H1 (cell line): Measurements from ENCODE around the gene KLHL41. TPM values are rescaled to one million over a fixed set of nuclear protein-coding genes. Genes with fewer than 3 reads are reported as not detected.

Source experiments
- CTCF ChIA-PET: fragments of 300-600 bp; sonication (Branson Sonifier 250); formaldehyde crosslinking; loops from one replicate; lab custom pipeline; 2021; ENCODE audit not compliant: partially characterized antibody; lab: Charles Lee
- POLR2A ChIA-PET: fragments of 300-600 bp; sonication (Branson Sonifier 250); formaldehyde crosslinking; loops from one replicate; lab custom pipeline; 2021; ENCODE audit warnings: inconsistent platforms; ENCODE audit not compliant: partially characterized antibody; lab: Charles Lee
- DNase-seq, 2 experiments: peaks; one replicate each; pipeline versions ENCODE4 v3.0.0 to v3.0.0-alpha.2; 2010 to 2022; ENCODE audit warnings: low spot score in 2 of 2, low read depth in 1 of 2, mixed read lengths in 1 of 2
- FAIRE-seq: peaks from 2 replicates; lab custom pipeline; 2011; peaks lifted over from hg19 to GRCh38; lab: Jason Lieb, UNC
- H2AFZ ChIP-seq: 2 replicates; pipeline ENCODE4 v1.8.1; 2012; ENCODE audit warnings: low read length, inconsistent platforms
- H2AK5ac ChIP-seq: 2 replicates; pipeline ENCODE4 v1.6.1; 2013; ENCODE audit warnings: low read depth, low read length
- H2BK120ac ChIP-seq: replicated peaks from 2 replicates; pipeline ENCODE3; 2013; ENCODE audit warnings: low read depth, low read length, inconsistent platforms
- H2BK12ac ChIP-seq: 2 replicates; pipeline ENCODE4 v1.6.1; 2013; ENCODE audit warnings: low read depth, low read length
- H2BK15ac ChIP-seq: 2 replicates; pipeline ENCODE4 v1.6.1; 2013; ENCODE audit warnings: low read length
- H2BK20ac ChIP-seq: 2 replicates; pipeline ENCODE4 v1.6.1; 2013; ENCODE audit warnings: low read length
- H2BK5ac ChIP-seq: 2 replicates; pipeline ENCODE4 v1.6.1; 2013; ENCODE audit warnings: low read depth, low read length
- H3K14ac ChIP-seq: 2 replicates; pipeline ENCODE4 v1.6.1; 2013; ENCODE audit warnings: inconsistent platforms; ENCODE audit not compliant: insufficient read length
- H3K18ac ChIP-seq: 2 replicates; pipeline ENCODE4 v1.6.1; 2013; ENCODE audit warnings: low read length; ENCODE audit errors: extremely low read depth
- H3K23ac ChIP-seq: 2 replicates; pipeline ENCODE4 v1.6.1; 2013; ENCODE audit warnings: inconsistent platforms; ENCODE audit not compliant: insufficient read length
- H3K23me2 ChIP-seq: 2 replicates; pipeline ENCODE4 v1.6.1; 2013; ENCODE audit warnings: low read depth, low read length
- H3K27ac ChIP-seq: 2 replicates; pipeline ENCODE4 v1.6.1; 2011; ENCODE audit warnings: low read depth, low read length, inconsistent platforms
- H3K27me3 ChIP-seq, 4 experiments: replicated peaks in 1 of 4; 1 replicate in 1 of 4; 2 replicates in 3 of 4; pipeline versions ENCODE4 v1.6.1 to v1.8.1; 2011 to 2013; ENCODE audit warnings: low read length in 3 of 4, mild to moderate bottlenecking in 3 of 4, inconsistent platforms in 2 of 4, mixed read lengths in 2 of 4, moderate library complexity in 1 of 4; ENCODE audit not compliant: control insufficient read depth in 3 of 4, insufficient read depth in 3 of 4; ENCODE audit errors: extremely low read depth in 1 of 4
- H3K36me3 ChIP-seq, 4 experiments: 2 replicates each; pipeline versions ENCODE4 v1.6.1 to v1.8.1; 2011 to 2013; ENCODE audit warnings: mild to moderate bottlenecking in 4 of 4, low read length in 3 of 4, moderate library complexity in 2 of 4, control low read depth in 1 of 4, inconsistent platforms in 1 of 4; ENCODE audit not compliant: insufficient read depth in 4 of 4, control insufficient read depth in 2 of 4
- H3K4ac ChIP-seq: replicated peaks from 2 replicates; pipeline ENCODE3; 2013; ENCODE audit warnings: low read length, low read depth, mixed read lengths, inconsistent platforms; ENCODE audit not compliant: insufficient read length
- H3K4me1 ChIP-seq, 4 experiments: replicated peaks in 1 of 4; 1 replicate in 1 of 4; 2 replicates in 3 of 4; pipeline versions ENCODE4 v1.6.1 to v1.8.1; 2011 to 2013; ENCODE audit warnings: low read length in 3 of 4, inconsistent platforms in 2 of 4, mixed read lengths in 1 of 4; ENCODE audit not compliant: insufficient read depth in 4 of 4, control insufficient read depth in 3 of 4
- H3K4me2 ChIP-seq, 2 experiments: 2 replicates each; pipeline versions ENCODE4 v1.6.1 to v1.8.1; 2011 to 2013; ENCODE audit warnings: low read depth in 2 of 2, low read length in 2 of 2, control low read depth in 1 of 2, inconsistent platforms in 1 of 2, mild to moderate bottlenecking in 1 of 2; ENCODE audit not compliant: insufficient read depth in 1 of 2
- H3K4me3 ChIP-seq, 4 experiments: fragments of 200-600, 300-600 bp in 1 of 4; sonication (generic), shearing (Covaris generic), sonication (Bioruptor Twin) in 1 of 4; 2 replicates each; pipeline versions ENCODE4 v1.5.1 to v1.8.1; 2011 to 2016; ENCODE audit warnings: low read length in 4 of 4, low read depth in 3 of 4, control low read depth in 2 of 4, inconsistent platforms in 2 of 4, mild to moderate bottlenecking in 2 of 4, mixed read lengths in 1 of 4, moderate library complexity in 1 of 4; ENCODE audit not compliant: insufficient read depth in 2 of 4; ENCODE audit errors: extremely low read depth in 1 of 4
- H3K56ac ChIP-seq: replicated peaks from 2 replicates; pipeline ENCODE3; 2013; ENCODE audit warnings: low read depth, mild to moderate bottlenecking, mixed read lengths, low read length, inconsistent platforms; ENCODE audit not compliant: insufficient read length
- H3K79me1 ChIP-seq: 2 replicates; pipeline ENCODE4 v1.6.1; 2013; ENCODE audit warnings: low read depth, low read length, control low read depth
- H3K79me2 ChIP-seq, 2 experiments: 2 replicates each; pipeline versions ENCODE4 v1.6.1 to v1.8.1; 2012 to 2013; ENCODE audit warnings: low read length in 2 of 2, mild to moderate bottlenecking in 2 of 2, inconsistent platforms in 1 of 2; ENCODE audit not compliant: insufficient read depth in 2 of 2, control insufficient read depth in 1 of 2
- H3K9ac ChIP-seq, 4 experiments: replicated peaks in 1 of 4; 1 replicate in 1 of 4; 2 replicates in 3 of 4; pipeline versions ENCODE4 v1.6.1 to v1.8.1; 2011 to 2013; ENCODE audit warnings: low read depth in 3 of 4, low read length in 3 of 4, control low read depth in 2 of 4, mild to moderate bottlenecking in 2 of 4, moderate library complexity in 2 of 4, inconsistent platforms in 1 of 4; ENCODE audit errors: extremely low read depth in 1 of 4
- H3K9me3 ChIP-seq, 2 experiments: 2 replicates each; pipeline versions ENCODE4 v1.6.1 to v1.8.1; 2012 to 2013; ENCODE audit warnings: mild to moderate bottlenecking in 2 of 2, moderate library complexity in 2 of 2, control low read depth in 1 of 2, inconsistent platforms in 1 of 2, low read depth in 1 of 2, low read length in 1 of 2, mixed read lengths in 1 of 2; ENCODE audit not compliant: insufficient read depth in 2 of 2
- H4K20me1 ChIP-seq, 2 experiments: replicated peaks in 1 of 2; 2 replicates each; pipeline versions ENCODE3 to v1.8.1; 2011 to 2013; ENCODE audit warnings: inconsistent platforms in 2 of 2, low read length in 2 of 2, mild to moderate bottlenecking in 1 of 2; ENCODE audit not compliant: insufficient read depth in 2 of 2, control insufficient read depth in 1 of 2
- H4K5ac ChIP-seq: 2 replicates; pipeline ENCODE4 v1.6.1; 2013; ENCODE audit warnings: low read length, low read depth, mixed read lengths, inconsistent platforms; ENCODE audit not compliant: insufficient read length
- H4K8ac ChIP-seq: 2 replicates; pipeline ENCODE4 v1.8.0; 2013; ENCODE audit warnings: mild to moderate bottlenecking, moderate library complexity, low read length, inconsistent platforms; ENCODE audit not compliant: insufficient read depth; ENCODE audit errors: extremely low read depth
- H4K91ac ChIP-seq: replicated peaks from 2 replicates; pipeline ENCODE3; 2013; ENCODE audit warnings: low read length, mixed read lengths, inconsistent platforms; ENCODE audit not compliant: insufficient read length
- JUN ChIP-seq: IDR thresholded peaks from 2 replicates; pipeline ENCODE4 v1.6.1; 2011; ENCODE audit warnings: low read depth, mild to moderate bottlenecking, improper control_type of control experiment, low read length
- MAFK ChIP-seq: IDR thresholded peaks from 2 replicates; pipeline ENCODE4 v1.6.1; 2012; ENCODE audit warnings: low read depth, mild to moderate bottlenecking, improper control_type of control experiment, low read length
- RBBP5 ChIP-seq: IDR thresholded peaks from 2 replicates; pipeline ENCODE4 v1.7.1; 2012; ENCODE audit warnings: low read depth, mild to moderate bottlenecking, inconsistent platforms, low read length, moderate library complexity, borderline replicate concordance
- SP1 ChIP-seq: IDR thresholded peaks from 2 replicates; pipeline ENCODE4 v1.6.1; 2011; ENCODE audit warnings: low read depth, low read length
- SP4 ChIP-seq: IDR thresholded peaks from 2 replicates; pipeline ENCODE4 v1.6.1; 2012; ENCODE audit warnings: low read length, inconsistent platforms
- WGBS, 2 experiments: shearing (Covaris generic) in 1 of 2; methylation state at CpG; one replicate each; pipeline versions ENCODE4 v1.1.6 to v1.1.7; 2013 to 2015; ENCODE audit warnings: low lambda C conversion rate in 2 of 2, mixed read lengths in 2 of 2, inconsistent platforms in 1 of 2, low coverage in 1 of 2, missing lambda C conversion rate in 1 of 2; ENCODE audit not compliant: insufficient replicate concordance in 2 of 2, insufficient coverage in 1 of 2, insufficient read length in 1 of 2; ENCODE audit errors: extremely low coverage in 1 of 2, missing lambda C conversion rate in 1 of 2; 5-methylcytosine and 5-hydroxymethylcytosine counted together
- polyA plus RNA-seq, 7 experiments: library from polyadenylated mRNA; depleted of rRNA in 3 of 7; stranded (reverse) in 5 of 7; unstranded in 2 of 7; fragments of >200 nt in 5 of 7; fragments of 200-250 nt in 2 of 7; gene quantifications; 1 replicate in 5 of 7; 2 replicates in 1 of 7; 4 replicates in 1 of 7; pipeline versions ENCODE4 v1.2.1 to v1.2.3, GENCODE V29; 2011 to 2013; ENCODE audit warnings: missing spikeins in 2 of 7, mixed read lengths in 2 of 7
- total RNA-seq: library from RNA; stranded (reverse); fragmentation: NEBNext Ultra II Directional; extraction: Animal tissue kit (Norgen Biotek cat#: 25700); gene quantifications from 2 replicates; pipeline ENCODE4 v1.2.1, GENCODE V29; 2021

KLHL41 gene
- total and polyA plus RNA-seq, 2 of the 8 experiments (the other 6 are each of a cell fraction or from before 2014, with no cell fraction given): not detected

- H4K5ac ChIP-seq: no peak overlapping the region
- no peak overlapping the region for H3K56ac ChIP-seq
- CTCF ChIA-PET: no interaction called here
- H3K18ac ChIP-seq: no peak overlapping the region
- H3K4me1 ChIP-seq: no peaks in the 10 kb centered on the region
- no peak for DNase-seq
- H2AFZ ChIP-seq: no peak overlapping the region
- H3K4me3 ChIP-seq: no peak overlapping the region
- H3K4ac ChIP-seq: no peak overlapping the region
- H3K79me2 ChIP-seq: no peaks in the 10 kb centered on the region
- no peak overlapping the region for H3K27ac ChIP-seq
- no peaks in the 10 kb centered on the region for H3K9me3 ChIP-seq
- no peak for TF ChIP-seq MAFK
- no peak for TF ChIP-seq SP4
- no peak for TF ChIP-seq JUN
- TF ChIP-seq RBBP5: no peak
- no peak for TF ChIP-seq SP1
- H2AK5ac ChIP-seq: no peak overlapping the region
- no peak for FAIRE-seq
- H4K91ac ChIP-seq: no peak overlapping the region
- H3K14ac ChIP-seq: no peak overlapping the region
- no peak overlapping the region for H2BK5ac ChIP-seq
- H3K4me2 ChIP-seq: no peak overlapping the region
- no peaks in the 10 kb centered on the region for H4K20me1 ChIP-seq
- H3K79me1 ChIP-seq: no peaks in the 10 kb centered on the region
- no peak overlapping the region for H3K23ac ChIP-seq
- POLR2A ChIA-PET: no interaction called here
- H3K9ac ChIP-seq: no peak overlapping the region
- no peak overlapping the region for H2BK20ac ChIP-seq
- no peaks in the 10 kb centered on the region; the same call in 1 of the 2 replicates for H3K23me2 ChIP-seq
- 96% methylated on average over 1 of the region's 1 CpG; no CpG with 5 or more reads in 1 of the 2 experiments for WGBS, 2 experiments
- H2BK15ac ChIP-seq: no peak overlapping the region
- no peak overlapping the region for H2BK12ac ChIP-seq
- no peak overlapping the region for H2BK120ac ChIP-seq
- no peak overlapping the region for H4K8ac ChIP-seq
- H3K36me3 ChIP-seq: no peaks in the 10 kb centered on the region
- no peaks in the 10 kb centered on the region for H3K27me3 ChIP-seq
Observed at GRCh38 chr2:169472249-169472648, 37.3 kb upstream of the KLHL41 start.
